C4-2B (cell line): Measurements from ENCODE around the gene SHISAL1.

Source experiments
- H3K27ac ChIP-seq: fragments of 450-650 bp; 2 replicates; pipeline ENCODE4 v1.5.1; 2017
- ZFX ChIP-seq: fragments of 450-650 bp; IDR thresholded peaks from 2 replicates; pipeline ENCODE4 v1.6.1; 2017
- TF ChIP-seq, protein P1 (sequence below): fragments of 450-650 bp; conservative IDR thresholded peaks from 2 replicates; pipeline ENCODE4 v1.5.1; 2017; ENCODE audit warnings: mild to moderate bottlenecking

Gene SHISAL1

DNA sequence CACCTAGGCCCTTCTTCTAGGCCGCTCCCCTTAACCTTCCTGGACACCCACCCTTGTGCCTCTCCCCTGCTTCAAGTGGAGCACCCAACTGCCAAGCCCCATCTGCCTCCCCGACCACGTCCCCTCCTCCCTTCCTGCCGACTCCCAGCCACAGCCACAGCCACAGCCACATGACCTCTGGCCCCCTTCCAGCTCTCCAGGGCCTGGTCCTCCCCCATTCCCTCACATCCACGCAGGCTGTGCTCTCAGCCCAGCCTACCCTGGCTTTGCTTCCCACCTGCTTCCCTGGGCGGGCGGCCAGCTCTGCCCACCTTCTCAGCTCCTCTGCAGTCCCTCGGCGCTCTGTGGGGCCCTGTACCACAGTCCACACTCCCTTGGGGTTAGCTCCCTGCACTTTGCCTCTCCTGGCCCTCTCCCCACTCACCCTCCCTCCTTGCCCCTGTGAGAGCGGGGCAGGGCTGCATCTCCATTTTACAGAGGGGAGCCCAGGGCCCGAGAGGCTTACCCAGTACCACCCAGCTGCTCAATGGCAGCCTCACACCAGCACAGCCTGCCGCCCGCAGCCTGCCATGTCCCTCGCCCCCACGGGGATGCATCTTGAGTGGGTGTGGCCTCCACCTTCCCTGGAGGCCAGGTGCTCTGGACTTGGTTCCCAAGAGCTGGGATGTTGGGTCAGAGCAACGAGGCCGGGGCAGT is 111.7 kb downstream of the SHISAL1 start:
- TF ChIP-seq ZFX, result no peak
- TF ChIP-seq, protein P1, sequence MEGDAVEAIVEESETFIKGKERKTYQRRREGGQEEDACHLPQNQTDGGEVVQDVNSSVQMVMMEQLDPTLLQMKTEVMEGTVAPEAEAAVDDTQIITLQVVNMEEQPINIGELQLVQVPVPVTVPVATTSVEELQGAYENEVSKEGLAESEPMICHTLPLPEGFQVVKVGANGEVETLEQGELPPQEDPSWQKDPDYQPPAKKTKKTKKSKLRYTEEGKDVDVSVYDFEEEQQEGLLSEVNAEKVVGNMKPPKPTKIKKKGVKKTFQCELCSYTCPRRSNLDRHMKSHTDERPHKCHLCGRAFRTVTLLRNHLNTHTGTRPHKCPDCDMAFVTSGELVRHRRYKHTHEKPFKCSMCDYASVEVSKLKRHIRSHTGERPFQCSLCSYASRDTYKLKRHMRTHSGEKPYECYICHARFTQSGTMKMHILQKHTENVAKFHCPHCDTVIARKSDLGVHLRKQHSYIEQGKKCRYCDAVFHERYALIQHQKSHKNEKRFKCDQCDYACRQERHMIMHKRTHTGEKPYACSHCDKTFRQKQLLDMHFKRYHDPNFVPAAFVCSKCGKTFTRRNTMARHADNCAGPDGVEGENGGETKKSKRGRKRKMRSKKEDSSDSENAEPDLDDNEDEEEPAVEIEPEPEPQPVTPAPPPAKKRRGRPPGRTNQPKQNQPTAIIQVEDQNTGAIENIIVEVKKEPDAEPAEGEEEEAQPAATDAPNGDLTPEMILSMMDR, result no peak
- H3K27ac ChIP-seq, result no peak overlapping the region

DNA sequence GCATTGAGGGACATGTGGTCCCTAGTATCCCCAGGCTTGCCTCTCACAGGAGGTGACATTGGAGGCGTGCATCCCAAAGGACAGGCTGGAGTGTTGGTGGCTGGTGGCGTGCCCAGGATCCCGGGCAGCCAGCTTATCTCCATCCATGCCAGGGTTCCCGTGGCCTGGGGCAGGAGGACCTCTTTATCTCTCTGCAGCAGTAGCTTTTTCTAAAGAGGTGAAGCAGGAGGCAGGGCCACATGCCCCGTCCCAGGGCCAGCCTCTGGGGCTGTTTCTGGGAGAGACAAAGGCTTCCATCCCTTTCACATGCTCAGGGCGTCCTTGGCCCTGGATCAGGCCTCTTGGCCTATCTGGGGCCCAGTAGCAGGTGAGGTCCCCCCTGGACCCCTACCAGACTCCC is 112.3 kb downstream of the SHISAL1 start:
- no peak for TF ChIP-seq ZFX
- TF ChIP-seq, protein P1, result no peak
- no peak overlapping the region for H3K27ac ChIP-seq

DNA sequence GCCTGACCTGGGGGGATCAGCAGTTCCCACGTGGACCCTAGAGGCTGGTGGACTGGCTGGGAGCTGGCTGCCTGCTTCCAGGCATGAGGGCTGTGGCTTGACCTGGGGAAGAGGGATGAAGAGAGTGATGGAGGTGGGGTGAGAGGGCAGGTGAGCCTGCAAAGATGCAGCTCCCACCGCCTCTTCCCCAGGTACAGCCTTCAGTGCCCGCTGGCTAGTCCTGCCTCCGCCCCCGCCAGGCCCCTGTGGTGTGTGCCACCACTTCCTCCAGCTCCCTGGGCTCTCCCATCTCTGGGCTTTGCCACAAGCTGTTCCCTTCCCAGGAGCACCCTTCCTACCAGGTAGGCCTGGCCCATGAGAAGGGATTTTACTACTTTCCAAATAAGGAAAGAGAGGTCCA is 112.9 kb downstream of the SHISAL1 start:
- no peak overlapping the region for H3K27ac ChIP-seq
- TF ChIP-seq ZFX, result no peak
- TF ChIP-seq, protein P1, result no peak

DNA sequence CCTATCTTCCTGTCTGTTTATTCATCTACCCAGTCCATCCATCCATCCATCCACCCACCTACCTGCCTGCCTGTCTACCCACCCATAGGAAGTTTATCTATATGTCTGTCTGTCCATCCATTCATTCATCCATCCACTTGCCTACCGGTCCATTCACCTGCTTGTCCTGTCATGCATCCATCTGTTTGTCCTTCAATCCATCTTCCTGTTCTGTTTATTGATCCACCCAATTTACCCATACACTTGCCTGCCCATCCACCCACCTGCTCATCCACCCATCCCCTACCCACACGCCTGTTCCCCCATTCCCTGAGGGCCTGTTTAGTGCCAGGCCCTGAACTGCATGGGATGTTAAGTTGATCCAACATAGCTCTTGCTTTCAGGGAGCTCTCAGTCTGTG is 113.6 kb downstream of the SHISAL1 start:
- no peak for TF ChIP-seq ZFX
- TF ChIP-seq, protein P1, result no peak
- H3K27ac ChIP-seq, result no peak overlapping the region

- no peak for TF ChIP-seq ZFX
- TF ChIP-seq, protein P1, result no peak
Observed at GRCh38 chr22:44197271-44197670, 115.5 kb downstream of the SHISAL1 start.

DNA sequence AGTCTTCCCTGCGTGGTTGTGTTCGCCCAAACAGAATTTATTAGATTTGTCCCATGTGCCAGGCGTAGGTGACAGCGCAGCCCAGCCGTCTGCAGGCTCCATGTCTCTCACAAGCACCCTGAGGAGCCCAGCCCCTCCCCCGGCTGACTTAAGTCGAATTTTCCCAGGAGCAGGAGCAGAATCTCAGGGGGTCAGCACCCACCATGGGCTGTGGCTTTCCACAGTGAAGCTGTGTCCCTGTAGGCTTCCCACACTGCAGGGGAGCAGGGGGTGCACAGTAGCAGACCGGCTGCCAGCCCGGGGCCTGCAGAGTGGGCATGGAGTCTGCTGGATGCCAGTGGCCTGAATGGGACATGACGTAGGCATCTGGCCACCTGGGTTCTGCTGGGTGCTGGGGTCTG is 116.0 kb downstream of the SHISAL1 start:
- TF ChIP-seq, protein P1, result no peak
- no peak for TF ChIP-seq ZFX
- no peak overlapping the region for H3K27ac ChIP-seq

More at GRCh38 chr22:44197271-44197670, 115.5 kb downstream of the SHISAL1 start:
- H3K27ac ChIP-seq, result no peak overlapping the region

GRCh38 chr22:44196241-44196640 is 116.5 kb downstream of the SHISAL1 start:
- no peak overlapping the region for H3K27ac ChIP-seq
- no peak for TF ChIP-seq ZFX
- TF ChIP-seq, protein P1, result no peak
